AG09309 (cell line): ENCODE data around the gene ARHGAP24.

ENCODE experiments used
- DNase-seq: peaks from one replicate; pipeline ENCODE4 v3.0.0-alpha.2; 2010; ENCODE audit warnings: low read depth
- H3K4me3 ChIP-seq: 2 replicates; pipeline ENCODE4 v1.5.1; 2011; ENCODE audit warnings: mild to moderate bottlenecking, low read depth, low read length, moderate library complexity; ENCODE audit not compliant: control insufficient read depth
- TF ChIP-seq, protein P1 (sequence below): IDR thresholded peaks from 2 replicates; pipeline ENCODE4 v1.5.1; 2011; ENCODE audit warnings: mild to moderate bottlenecking, low read depth, low read length, inconsistent platforms; ENCODE audit not compliant: insufficient read depth, control insufficient read depth; ENCODE audit errors: missing control alignments

Gene ARHGAP24

DNA sequence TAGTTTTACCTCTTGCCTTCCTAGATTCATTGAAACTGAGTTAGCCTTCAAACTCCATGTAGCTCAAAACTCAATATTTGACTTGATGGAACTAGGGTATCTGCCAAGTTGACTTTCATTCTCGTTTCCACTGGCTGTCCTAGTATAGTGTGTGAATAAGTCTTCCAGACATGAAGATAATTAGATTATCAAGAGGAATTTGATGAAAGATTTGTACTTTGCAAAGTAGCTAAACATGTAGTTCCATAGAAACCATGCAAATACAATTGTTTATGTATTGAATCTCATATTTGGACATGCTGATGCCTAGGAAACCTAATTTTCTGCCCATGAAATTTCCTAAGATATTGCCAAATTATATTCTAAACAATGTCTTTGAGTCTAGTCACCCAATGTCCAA, 297.5 kb downstream of the ARHGAP24 start:
- no peak for DNase-seq
- H3K4me3 ChIP-seq = no peak overlapping the region
- TF ChIP-seq, protein P1, sequence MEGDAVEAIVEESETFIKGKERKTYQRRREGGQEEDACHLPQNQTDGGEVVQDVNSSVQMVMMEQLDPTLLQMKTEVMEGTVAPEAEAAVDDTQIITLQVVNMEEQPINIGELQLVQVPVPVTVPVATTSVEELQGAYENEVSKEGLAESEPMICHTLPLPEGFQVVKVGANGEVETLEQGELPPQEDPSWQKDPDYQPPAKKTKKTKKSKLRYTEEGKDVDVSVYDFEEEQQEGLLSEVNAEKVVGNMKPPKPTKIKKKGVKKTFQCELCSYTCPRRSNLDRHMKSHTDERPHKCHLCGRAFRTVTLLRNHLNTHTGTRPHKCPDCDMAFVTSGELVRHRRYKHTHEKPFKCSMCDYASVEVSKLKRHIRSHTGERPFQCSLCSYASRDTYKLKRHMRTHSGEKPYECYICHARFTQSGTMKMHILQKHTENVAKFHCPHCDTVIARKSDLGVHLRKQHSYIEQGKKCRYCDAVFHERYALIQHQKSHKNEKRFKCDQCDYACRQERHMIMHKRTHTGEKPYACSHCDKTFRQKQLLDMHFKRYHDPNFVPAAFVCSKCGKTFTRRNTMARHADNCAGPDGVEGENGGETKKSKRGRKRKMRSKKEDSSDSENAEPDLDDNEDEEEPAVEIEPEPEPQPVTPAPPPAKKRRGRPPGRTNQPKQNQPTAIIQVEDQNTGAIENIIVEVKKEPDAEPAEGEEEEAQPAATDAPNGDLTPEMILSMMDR = no peak

DNA sequence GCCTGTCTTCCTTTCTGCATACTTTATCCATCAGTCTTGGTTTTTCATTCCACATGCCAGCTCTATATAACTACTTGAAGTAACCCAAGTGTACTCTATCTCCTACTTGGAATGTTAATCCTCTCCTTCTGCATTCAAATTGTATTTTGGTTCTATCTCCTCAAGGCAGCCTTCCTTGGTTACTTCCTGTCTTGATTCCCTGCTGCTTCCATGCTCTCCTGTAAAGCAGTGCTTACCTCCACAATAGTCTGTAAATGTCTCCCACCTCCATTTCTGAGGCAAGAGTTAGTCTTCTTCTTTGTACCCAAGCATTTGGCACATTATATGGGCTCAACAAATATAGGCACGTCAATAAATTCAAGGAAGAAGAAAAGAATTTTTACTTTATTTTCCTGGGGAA, 298.4 kb downstream of the ARHGAP24 start:
- TF ChIP-seq, protein P1 = no peak
- DNase-seq = no peak

DNA sequence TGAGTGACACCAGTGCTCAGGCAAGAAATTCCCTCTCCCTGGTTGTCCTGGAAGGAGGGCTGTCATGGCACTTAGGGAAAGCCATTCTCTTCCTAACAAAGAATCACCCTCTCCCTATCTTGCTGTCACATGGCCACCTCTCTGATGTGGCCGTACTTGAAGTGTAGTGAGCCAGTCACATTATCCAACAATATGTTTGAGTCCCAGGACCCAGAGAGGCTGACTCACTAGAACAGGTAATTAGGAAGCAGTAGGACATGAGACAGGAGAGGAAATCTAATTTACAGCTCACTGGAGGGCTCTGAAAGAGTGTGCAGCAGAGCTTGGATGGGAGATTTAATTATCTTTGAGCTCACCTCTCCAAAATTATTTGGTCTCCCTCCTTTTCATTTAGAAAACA, 299.1 kb downstream of the ARHGAP24 start:
- TF ChIP-seq, protein P1 = no peak
- H3K4me3 ChIP-seq = no peak overlapping the region
- no peak for DNase-seq

More for the DNA sequence above, 298.4 kb downstream of the ARHGAP24 start:
- H3K4me3 ChIP-seq = no peak overlapping the region

DNA sequence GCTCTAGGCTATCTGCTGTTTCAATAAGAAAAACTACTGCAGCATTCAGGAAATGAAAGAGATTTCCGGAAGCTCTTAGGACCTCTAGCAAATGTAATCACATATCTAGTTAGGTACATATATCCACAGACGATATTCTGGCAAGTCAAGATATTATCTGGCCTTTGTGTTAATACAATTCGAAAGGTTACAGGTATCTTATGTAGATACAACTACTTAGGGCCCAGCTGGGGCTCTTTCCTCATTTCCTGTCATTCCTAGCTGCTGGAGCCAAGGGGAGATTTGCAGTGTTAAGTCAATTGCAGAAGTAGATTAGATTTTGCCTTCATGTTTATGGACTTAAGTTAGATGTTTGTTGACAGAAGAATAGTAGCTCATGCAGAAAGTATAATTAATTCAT, 299.5 kb downstream of the ARHGAP24 start:
- TF ChIP-seq, protein P1 = no peak
- DNase-seq = no peak
- H3K4me3 ChIP-seq = no peak overlapping the region

DNA sequence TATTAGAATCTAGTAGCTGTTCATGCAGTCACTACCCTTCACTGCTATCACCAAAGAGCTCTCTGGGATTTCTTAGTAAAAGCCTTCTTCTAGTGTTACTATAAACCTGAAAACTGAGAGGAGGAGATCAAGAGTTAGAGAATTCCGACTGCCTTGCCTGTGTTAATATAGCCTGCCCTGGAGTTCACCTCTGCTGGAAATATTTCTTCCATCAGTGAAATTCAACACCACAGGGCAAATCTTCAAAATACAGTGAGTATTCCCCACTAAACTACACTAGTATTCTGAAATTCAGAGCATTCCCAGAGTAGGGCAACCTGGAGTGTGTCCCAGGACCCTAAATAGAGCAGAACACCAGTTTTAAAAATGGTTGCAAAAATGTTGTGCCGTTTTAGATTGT, 301.1 kb downstream of the ARHGAP24 start:
- H3K4me3 ChIP-seq = no peak overlapping the region

DNA sequence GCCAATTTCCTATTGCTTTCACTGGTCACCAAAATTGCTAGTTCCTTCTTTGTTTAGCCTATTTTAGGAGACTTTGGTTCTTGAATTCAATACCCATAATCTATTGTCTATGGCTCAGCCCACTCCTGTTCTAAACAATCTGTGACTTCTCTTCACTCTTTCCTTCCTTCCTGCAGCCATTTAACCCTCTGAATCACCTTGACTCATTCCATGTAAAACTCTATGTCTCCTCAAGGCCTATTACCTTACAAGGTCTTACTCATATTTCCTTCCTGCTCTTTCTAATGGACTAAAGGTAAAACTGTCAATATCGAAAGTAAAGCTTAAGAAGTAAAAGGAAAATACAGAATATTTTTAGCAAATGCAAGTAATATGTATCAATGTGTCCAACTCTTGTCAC, 301.6 kb downstream of the ARHGAP24 start:
- TF ChIP-seq, protein P1 = no peak
- H3K4me3 ChIP-seq = no peak overlapping the region
- DNase-seq = no peak

More for the DNA sequence above, 301.1 kb downstream of the ARHGAP24 start:
- TF ChIP-seq, protein P1 = no peak
- no peak for DNase-seq

DNA sequence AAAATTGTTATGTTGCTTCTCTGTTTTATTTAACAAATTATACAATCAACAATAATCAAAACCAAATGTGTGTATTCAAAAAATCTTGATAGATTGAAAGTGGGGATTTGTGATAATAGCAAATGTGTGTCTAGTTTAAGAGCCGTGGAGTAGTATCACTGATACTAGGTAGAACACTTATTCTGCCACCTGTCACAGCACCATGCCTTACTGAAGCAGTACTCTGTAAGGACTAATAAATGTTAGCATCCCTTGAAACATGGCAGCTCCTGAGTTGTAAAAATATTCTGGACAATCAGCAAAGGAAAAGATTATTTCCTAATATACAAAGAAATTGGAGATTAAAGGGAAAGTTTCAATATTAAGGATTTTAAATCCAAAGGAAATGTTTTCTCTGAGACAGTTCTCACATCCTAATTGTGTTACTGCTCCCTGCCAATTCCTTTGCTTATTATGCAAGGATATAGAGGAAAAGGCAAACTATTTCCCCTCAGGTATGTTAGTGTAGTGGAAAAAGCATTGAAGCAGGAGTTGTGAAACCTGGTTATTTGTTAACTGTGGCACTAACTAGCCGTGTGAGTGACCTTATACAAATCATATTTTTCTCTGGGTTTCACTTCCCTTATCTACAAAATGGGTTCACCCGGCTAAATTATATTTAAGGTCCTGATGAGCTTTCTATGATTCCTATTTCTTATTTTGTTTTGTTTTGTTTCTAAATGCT, 303.1 kb downstream of the ARHGAP24 start:
- H3K4me3 ChIP-seq = no peak overlapping the region
- TF ChIP-seq, protein P1 = no peak
- DNase-seq = no peak
